A549 treated with RU486 at 1 μM for 4 hours (cell line): Measurements from ENCODE around the gene ARX. TPM values are rescaled to one million over a fixed set of nuclear protein-coding genes. Genes with fewer than 3 reads are reported as not detected.

ENCODE experiments used
- total RNA-seq: library from RNA; stranded (reverse); fragments of 200-300 nt; extraction: Qiagen RNA extraction; gene quantifications from 5 replicates; pipeline ENCODE4 v1.2.3, GENCODE V29; 2022; ENCODE audit warnings: low read depth

Gene ARX
- 0.22 to 0.41 TPM (median 0.37 TPM) in 5 replicates for total RNA-seq

DNA sequence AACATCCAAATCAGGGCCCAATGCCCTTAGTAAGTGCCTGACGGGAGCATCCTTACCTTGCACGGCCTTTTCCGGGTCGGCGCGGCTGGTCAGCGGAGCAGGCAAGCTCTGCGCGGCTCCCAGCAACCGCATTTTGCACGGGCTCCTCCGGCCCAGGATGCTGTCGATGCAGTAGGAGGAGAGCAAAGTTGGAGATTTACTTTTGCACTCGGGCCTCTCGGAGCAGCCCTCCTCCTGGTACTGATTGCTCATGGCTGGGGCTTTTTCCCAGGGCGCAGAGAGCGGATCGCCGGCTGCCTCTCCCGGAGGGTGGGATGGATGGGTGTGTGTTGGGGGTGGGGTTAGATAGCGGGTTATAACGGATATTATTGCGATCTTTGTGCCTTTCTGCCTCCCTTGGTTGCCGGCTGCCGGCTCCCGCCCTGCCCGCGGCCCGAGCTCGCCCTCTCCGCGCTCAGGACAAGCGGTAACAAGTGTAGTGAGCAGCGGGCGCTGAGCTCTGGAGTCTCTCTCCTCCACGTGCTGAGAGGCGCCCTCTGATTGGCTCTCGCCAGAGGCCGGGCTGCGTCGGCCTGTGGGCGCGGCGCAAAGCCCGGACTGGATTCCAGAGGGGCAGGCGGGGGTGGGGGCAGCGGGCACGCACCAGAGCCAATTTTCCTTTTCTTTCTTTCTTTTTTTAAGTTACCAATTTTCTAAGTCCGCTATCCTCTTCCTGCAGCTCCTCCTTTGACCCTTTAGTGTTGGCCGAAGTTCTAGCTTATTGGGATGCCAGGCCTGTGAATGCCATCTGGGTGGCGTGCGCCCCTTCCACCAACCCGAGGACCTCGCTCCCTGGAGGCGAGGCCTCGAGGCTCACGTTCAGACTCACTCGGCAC lies at the start of gene ARX:
Gene ARX (minus strand): TSS at position 480 of the 875 bp plus-strand sequence. CDS start 228 bp downstream, at position 252.

